OCI-LY7 (cell line): Measurements from ENCODE around the gene EIPR1. TPM values are rescaled to one million over a fixed set of nuclear protein-coding genes. Genes with fewer than 3 reads are reported as not detected.

Experiments
- BruUV-seq: library from RNA; stranded (reverse); fragments of 400-500 nt; replicated peaks from 2 replicates; lab custom pipeline; 2021; lab: Mats Ljungman, UMichigan
- CTCF ChIA-PET: fragments of 300-600 bp; sonication (Branson Sonifier 250); formaldehyde crosslinking; loops from one replicate; lab custom pipeline; 2022; ENCODE audit warnings: antibody characterized with exemption; ENCODE audit not compliant: unreplicated experiment; lab: Charles Lee
- POLR2A ChIA-PET: fragments of 300-600 bp; sonication (Branson Sonifier 250); formaldehyde crosslinking; loops from one replicate; lab custom pipeline; 2022; ENCODE audit warnings: antibody characterized with exemption; lab: Charles Lee
- DNase-seq: peaks from one replicate; pipeline ENCODE4 v3.0.0-alpha.2; 2015; ENCODE audit warnings: low spot score
- H2AFZ ChIP-seq: fragments of 200-600 bp; sonication (generic), shearing (Covaris generic); 2 replicates; pipeline ENCODE4 v1.6.1; 2014; ENCODE audit warnings: mild to moderate bottlenecking, antibody characterized with exemption, low read length, moderate library complexity
- H3K27ac ChIP-seq: fragments of 200-600 bp; sonication (generic); 2 replicates; pipeline ENCODE4 v1.5.1; 2014; ENCODE audit warnings: mixed run types, low read depth, mild to moderate bottlenecking, moderate library complexity, low read length, inconsistent platforms; ENCODE audit not compliant: poor library complexity, severe bottlenecking
- H3K36me3 ChIP-seq: fragments of 200-600 bp; sonication (generic); 2 replicates; pipeline ENCODE4 v1.6.1; 2014; ENCODE audit warnings: mild to moderate bottlenecking, antibody characterized with exemption, low read length, moderate library complexity, mixed read lengths; ENCODE audit not compliant: insufficient read depth
- H3K4me1 ChIP-seq: fragments of 200-600 bp; sonication (generic); 2 replicates; pipeline ENCODE4 v1.5.1; 2014; ENCODE audit warnings: mild to moderate bottlenecking, low read length; ENCODE audit not compliant: insufficient read depth, poor library complexity, severe bottlenecking
- H3K4me2 ChIP-seq: fragments of 200-600 bp; sonication (generic); 2 replicates; pipeline ENCODE4 v1.6.1; 2014; ENCODE audit warnings: mild to moderate bottlenecking, low read length
- H3K4me3 ChIP-seq: fragments of 200-600 bp; sonication (generic); 2 replicates; pipeline ENCODE4 v1.5.1; 2014; ENCODE audit warnings: mild to moderate bottlenecking, low read depth, low read length; ENCODE audit not compliant: poor library complexity, severe bottlenecking
- H3K79me2 ChIP-seq: fragments of 200-600 bp; sonication (generic); 2 replicates; pipeline ENCODE4 v1.6.1; 2016; ENCODE audit warnings: low read depth, mild to moderate bottlenecking, low read length, moderate library complexity, mixed read lengths; ENCODE audit not compliant: insufficient read depth
- H3K9me2 ChIP-seq: fragments of 200-600 bp; sonication (generic); 2 replicates; pipeline ENCODE4 v1.6.1; 2016; ENCODE audit warnings: mild to moderate bottlenecking, low read length, mixed read lengths; ENCODE audit not compliant: insufficient read depth
- H3K9me3 ChIP-seq: fragments of 200-600 bp; sonication (generic); 2 replicates; pipeline ENCODE4 v1.6.1; 2014; ENCODE audit warnings: mild to moderate bottlenecking, mixed run types, low read length, mixed read lengths
- H4K20me1 ChIP-seq: fragments of 200-600 bp; sonication (generic); 2 replicates; pipeline ENCODE4 v1.6.1; 2014; ENCODE audit warnings: mild to moderate bottlenecking, antibody characterized with exemption, low read length, moderate library complexity, mixed read lengths; ENCODE audit not compliant: insufficient read depth
- CTCF ChIP-seq: fragments of 200-600 bp; sonication (generic); conservative IDR thresholded peaks from 2 replicates; pipeline ENCODE4 v1.5.1; 2014; ENCODE audit warnings: mild to moderate bottlenecking, antibody characterized with exemption, low read length, moderate library complexity, mixed read lengths
- EZH2phosphoT487 ChIP-seq: fragments of 200-600 bp; sonication (generic); IDR thresholded peaks from 2 replicates; pipeline ENCODE4 v1.6.1; 2018; ENCODE audit warnings: low read depth, borderline replicate concordance, mild to moderate bottlenecking, mixed run types, antibody characterized with exemption, low read length, moderate library complexity, mixed read lengths
- intact Hi-C: fragments of 100-400 bp; cut with micrococcal nuclease; formaldehyde crosslinking; loops from one replicate; pipeline ENCODE4 v1.10.0; 2022; ENCODE audit not compliant: unreplicated experiment
- total RNA-seq, 2 experiments: library from RNA; depleted of rRNA in 1 of 2; stranded (reverse); fragments of >200 nt in 1 of 2; shearing (Covaris generic) in 1 of 2; gene quantifications; 2 replicates each; pipeline ENCODE4 v1.2.3, GENCODE V29; 2014 to 2022

EIPR1 gene
- total RNA-seq, 2 experiments from 2014 or later = 60.5 to 61.7 TPM

DNA sequence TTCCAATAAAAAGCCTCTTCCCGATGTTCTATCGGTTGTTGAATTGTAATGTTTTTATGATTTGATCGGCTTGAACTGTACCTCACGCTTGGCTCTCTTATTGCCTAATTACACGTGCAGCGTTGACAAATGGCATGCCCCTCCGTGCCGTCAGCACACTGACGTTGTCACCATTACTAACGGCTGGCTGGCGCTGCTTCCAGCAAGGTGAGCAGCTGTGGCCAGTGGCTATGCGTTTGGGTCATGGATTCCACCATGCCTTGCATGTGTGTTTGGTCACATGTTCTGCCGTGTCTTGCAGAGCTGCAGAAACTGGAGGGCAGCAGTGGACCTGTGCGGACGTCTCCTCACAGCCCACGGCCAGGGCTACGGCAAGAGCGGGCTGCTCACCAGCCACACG is 44.0 kb upstream of the EIPR1 start:
- no TSS peak for BruUV-seq
- CTCF ChIA-PET = interaction anchor here (1.0 kb wide), 1 partner anchor 25 kb away, joined by 3 read pairs; no protein-coding TSS in a partner anchor

GRCh38 chr2:3420769-3421397 is 43.3 kb upstream of the EIPR1 start:
- Histone ChIP-seq H3K4me1 (peaks cover 6% of the 10 kb centered on the region), H3K4me3 (no peak overlapping the region), H2AFZ (no peak overlapping the region), H3K79me2 (no peaks in the 10 kb centered on the region), H3K4me2 (no peak overlapping the region), H4K20me1 (no peaks in the 10 kb centered on the region), H3K36me3 (peaks cover 49% of the 10 kb centered on the region), H3K9me2 (no peaks in the 10 kb centered on the region), H3K27ac (no peak overlapping the region), H3K9me3 (no peaks in the 10 kb centered on the region)
- BruUV-seq = no TSS peak
- TF ChIP-seq CTCF (no peak), EZH2phosphoT487 (no peak)
- POLR2A ChIA-PET = interaction anchor here (1.0 kb wide), 1 partner anchor 10 kb away, joined by 3 read pairs; no protein-coding TSS in a partner anchor
- intact Hi-C loops = no loop called here
- CTCF ChIA-PET = interaction anchor here (1.0 kb wide), 1 partner anchor 24 kb away, joined by 3 read pairs; no protein-coding TSS in a partner anchor
- DNase-seq = no peak

More for the DNA sequence above, 44.0 kb upstream of the EIPR1 start:
- POLR2A ChIA-PET = interaction anchor here (1.0 kb wide), 1 partner anchor 9 kb away, joined by 3 read pairs; no protein-coding TSS in a partner anchor
- Histone ChIP-seq H3K36me3 (peaks cover 56% of the 10 kb centered on the region), H3K4me2 (no peak overlapping the region), H3K9me3 (no peaks in the 10 kb centered on the region), H4K20me1 (no peaks in the 10 kb centered on the region), H3K79me2 (no peaks in the 10 kb centered on the region), H3K9me2 (no peaks in the 10 kb centered on the region), H3K27ac (no peak overlapping the region), H3K4me3 (no peak overlapping the region), H2AFZ (no peak overlapping the region), H3K4me1 (peaks cover 6% of the 10 kb centered on the region)
- no peak for TF ChIP-seq EZH2phosphoT487
- no peak for TF ChIP-seq CTCF
- intact Hi-C loops = no loop called here
- no peak for DNase-seq
